Measurements from ENCODE around the gene SEPTIN3. TPM values are rescaled to one million over a fixed set of nuclear protein-coding genes. Genes with fewer than 3 reads are reported as not detected.

The SEPTIN3 gene
- total RNA-seq, 1 donor from 2014 or later = 1.5 TPM

DNA sequence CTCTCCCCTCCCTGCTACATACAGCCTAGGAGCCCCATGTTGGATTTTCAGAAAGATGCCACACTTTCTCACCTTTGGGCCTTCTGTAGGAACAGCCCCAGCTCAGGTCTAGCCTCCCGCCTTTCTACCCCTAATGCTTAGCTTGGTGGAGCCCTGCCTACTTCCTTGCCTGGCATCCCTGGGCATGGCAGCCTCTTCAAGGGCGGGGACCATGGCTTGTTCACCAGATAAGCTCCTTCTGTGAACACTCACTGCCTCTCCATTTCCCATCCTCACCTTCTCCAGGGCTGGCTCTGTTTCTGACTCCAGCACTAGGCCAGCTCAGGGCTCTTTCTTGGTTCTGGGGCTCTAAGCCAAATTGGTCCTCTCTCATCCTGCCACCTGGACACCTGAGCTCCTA, 1.4 kb downstream of the SEPTIN3 start:
- Histone ChIP-seq H3K4me1 (no peaks in the 10 kb centered on the region), H3K27me3 (no peaks in the 10 kb centered on the region), H3K9me3 (no peaks in the 10 kb centered on the region), H3K4me3 (no peak overlapping the region), H3K27ac (no peak overlapping the region), H3K36me3 (no peaks in the 10 kb centered on the region)
- TF ChIP-seq POLR2A (IDR thresholded peaks at IDR 0.05) = no peak
- TF ChIP-seq, protein P1, sequence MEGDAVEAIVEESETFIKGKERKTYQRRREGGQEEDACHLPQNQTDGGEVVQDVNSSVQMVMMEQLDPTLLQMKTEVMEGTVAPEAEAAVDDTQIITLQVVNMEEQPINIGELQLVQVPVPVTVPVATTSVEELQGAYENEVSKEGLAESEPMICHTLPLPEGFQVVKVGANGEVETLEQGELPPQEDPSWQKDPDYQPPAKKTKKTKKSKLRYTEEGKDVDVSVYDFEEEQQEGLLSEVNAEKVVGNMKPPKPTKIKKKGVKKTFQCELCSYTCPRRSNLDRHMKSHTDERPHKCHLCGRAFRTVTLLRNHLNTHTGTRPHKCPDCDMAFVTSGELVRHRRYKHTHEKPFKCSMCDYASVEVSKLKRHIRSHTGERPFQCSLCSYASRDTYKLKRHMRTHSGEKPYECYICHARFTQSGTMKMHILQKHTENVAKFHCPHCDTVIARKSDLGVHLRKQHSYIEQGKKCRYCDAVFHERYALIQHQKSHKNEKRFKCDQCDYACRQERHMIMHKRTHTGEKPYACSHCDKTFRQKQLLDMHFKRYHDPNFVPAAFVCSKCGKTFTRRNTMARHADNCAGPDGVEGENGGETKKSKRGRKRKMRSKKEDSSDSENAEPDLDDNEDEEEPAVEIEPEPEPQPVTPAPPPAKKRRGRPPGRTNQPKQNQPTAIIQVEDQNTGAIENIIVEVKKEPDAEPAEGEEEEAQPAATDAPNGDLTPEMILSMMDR (IDR thresholded peaks at IDR 0.05) = no peak
- no peak for TF ChIP-seq POLR2AphosphoS5 (IDR thresholded peaks at IDR 0.05; ENCODE audit: insufficient read depth in 1 of 2, low read depth in 1 of 2)
- intact Hi-C loops (cut with DNase I) = no loop called here
- no peak for DNase-seq (ENCODE audit: extremely low spot score in 2 of 2)

DNA sequence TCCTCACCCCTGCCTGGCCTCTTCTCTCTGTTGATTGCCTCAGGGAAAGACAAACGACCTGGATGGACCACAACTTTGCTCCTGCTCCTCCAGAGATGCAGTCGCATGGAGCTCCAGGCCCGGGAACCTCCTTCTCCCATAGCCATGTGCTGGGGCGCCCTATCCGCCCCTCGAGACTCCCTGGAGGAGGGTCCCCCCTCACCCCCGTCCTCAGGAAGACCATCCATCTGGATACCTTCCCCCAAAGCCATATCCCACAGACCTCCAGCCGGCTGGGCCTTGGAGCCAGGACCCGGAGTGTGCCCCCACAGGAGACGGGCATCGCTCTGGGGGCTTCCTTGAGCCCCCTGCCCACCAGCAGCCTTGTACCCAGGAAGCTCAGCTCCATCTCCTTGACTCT, 2.2 kb downstream of the SEPTIN3 start:
- Histone ChIP-seq H3K4me1 (peaks cover 7% of the 10 kb centered on the region), H3K36me3 (no peaks in the 10 kb centered on the region), H3K27ac (no peak overlapping the region), H3K4me3 (no peak overlapping the region), H3K27me3 (no peaks in the 10 kb centered on the region), H3K9me3 (no peaks in the 10 kb centered on the region)
- TF ChIP-seq POLR2A (IDR thresholded peaks at IDR 0.05) (no peak), POLR2AphosphoS5 (IDR thresholded peaks at IDR 0.05; ENCODE audit: insufficient read depth in 1 of 2, low read depth in 1 of 2) (no peak)
- TF ChIP-seq, protein P1 (IDR thresholded peaks at IDR 0.05) = no peak
- no peak for DNase-seq (ENCODE audit: extremely low spot score in 2 of 2)
- intact Hi-C loops (cut with DNase I) = no loop called here

GRCh38 chr22:41974691-41975290, 5.5 kb downstream of the SEPTIN3 start:
- DNase-seq (ENCODE audit: extremely low spot score in 2 of 2) = no peak
- H3K36me3 ChIP-seq = no peaks in the 10 kb centered on the region
- intact Hi-C loops (cut with DNase I) = no loop called here
- no peak overlapping the region for H3K27ac ChIP-seq
- H3K27me3 ChIP-seq = peaks cover 3% of the 10 kb centered on the region
- no peak for TF ChIP-seq POLR2AphosphoS5 (IDR thresholded peaks at IDR 0.05; ENCODE audit: insufficient read depth in 1 of 2, low read depth in 1 of 2)
- TF ChIP-seq POLR2A (IDR thresholded peaks at IDR 0.05) = no peak
- TF ChIP-seq, protein P1 (IDR thresholded peaks at IDR 0.05) = no peak
- H3K9me3 ChIP-seq = no peaks in the 10 kb centered on the region
- no peak overlapping the region for H3K4me3 ChIP-seq
- peaks cover 15% of the 10 kb centered on the region for H3K4me1 ChIP-seq

GRCh38 chr22:41975299-41976069, 6.2 kb downstream of the SEPTIN3 start:
- Histone ChIP-seq H3K27me3 (peaks cover 3% of the 10 kb centered on the region), H3K9me3 (no peaks in the 10 kb centered on the region), H3K36me3 (no peaks in the 10 kb centered on the region), H3K4me1 (peaks cover 15% of the 10 kb centered on the region), H3K4me3 (no peak overlapping the region), H3K27ac (no peak overlapping the region)
- TF ChIP-seq POLR2AphosphoS5 (IDR thresholded peaks at IDR 0.05; ENCODE audit: insufficient read depth in 1 of 2, low read depth in 1 of 2) (no peak), POLR2A (IDR thresholded peaks at IDR 0.05) (no peak)
- TF ChIP-seq, protein P1 (IDR thresholded peaks at IDR 0.05) = no peak
- intact Hi-C loops (cut with DNase I) = no loop called here
- no peak for DNase-seq (ENCODE audit: extremely low spot score in 2 of 2)
